K562 (cell line): ENCODE results near the gene CTBS. TPM values are rescaled to one million over a fixed set of nuclear protein-coding genes. Genes with fewer than 3 reads are reported as not detected.

Experiments
- BACH1 ChIP-seq: fragments of 200-800 bp; sonication (Bioruptor generic); IDR thresholded peaks from 2 replicates; pipeline ENCODE4 v1.6.1; 2016; ENCODE audit warnings: missing genetic modification characterization, missing compliant biosample characterization
- CBX1 ChIP-seq: sonication (generic); IDR thresholded peaks from 2 replicates; pipeline ENCODE4 v1.6.1; 2016; ENCODE audit warnings: antibody characterized with exemption, low read depth, mild to moderate bottlenecking
- CBX3 ChIP-seq, 2 experiments: IDR thresholded peaks; 1 replicate in 1 of 2; 2 replicates in 1 of 2; pipeline ENCODE4 v1.6.1; 2012; ENCODE audit warnings: inconsistent platforms in 2 of 2, low read length in 2 of 2, borderline replicate concordance in 1 of 2, control low read depth in 1 of 2
- DPF2 ChIP-seq: fragments of 450-650 bp; IDR thresholded peaks from 2 replicates; pipeline ENCODE4 v1.6.1; 2016
- FOXA1 ChIP-seq: fragments of 450-650 bp; IDR thresholded peaks from 2 replicates; pipeline ENCODE4 v1.6.1; 2016; ENCODE audit warnings: mild to moderate bottlenecking, borderline replicate concordance
- FOXK2 ChIP-seq, 2 experiments: fragments of 450-650 bp; IDR thresholded peaks in 1 of 2; conservative IDR thresholded peaks in 1 of 2; 2 replicates each; pipeline ENCODE4 v1.6.1; 2016; ENCODE audit warnings: low read depth in 2 of 2, mild to moderate bottlenecking in 1 of 2
- GTF2A2 ChIP-seq: IDR thresholded peaks from 2 replicates; pipeline ENCODE4 v1.6.1; 2016; ENCODE audit warnings: mild to moderate bottlenecking, missing genetic modification characterization, missing compliant biosample characterization
- ILK ChIP-seq: fragments of 450-650 bp; IDR thresholded peaks from 2 replicates; pipeline ENCODE4 v1.6.1; 2016; ENCODE audit warnings: missing genetic modification characterization, low read depth, mild to moderate bottlenecking, missing compliant biosample characterization, moderate library complexity, borderline replicate concordance
- KAT8 ChIP-seq: fragments of 450-650 bp; IDR thresholded peaks from 2 replicates; pipeline ENCODE4 v1.6.1; 2016; ENCODE audit warnings: low read depth, mild to moderate bottlenecking
- NR4A1 ChIP-seq, 2 experiments: fragments of 250-450 bp in 1 of 2; fragments of 450-650 bp in 1 of 2; sonication (Bioruptor Pico) in 1 of 2; IDR thresholded peaks; 2 replicates each; pipeline versions ENCODE4 v1.4.0 to v1.6.1; 2016 to 2020; ENCODE audit warnings: mild to moderate bottlenecking in 2 of 2, missing compliant biosample characterization in 1 of 2, missing genetic modification characterization in 1 of 2, moderate library complexity in 1 of 2
- NRF1 ChIP-seq, 2 experiments: fragments of 450-650 bp; IDR thresholded peaks in 1 of 2; conservative IDR thresholded peaks in 1 of 2; 2 replicates each; pipeline ENCODE4 v1.6.1; 2014; ENCODE audit warnings: mild to moderate bottlenecking in 2 of 2
- SUPT5H ChIP-seq: fragments of 450-650 bp; IDR thresholded peaks from 2 replicates; pipeline ENCODE4 v1.6.1; 2016
- TEAD1 ChIP-seq, 2 experiments: fragments of 450-650 bp in 1 of 2; sonication (generic) in 1 of 2; formaldehyde crosslinking; IDR thresholded peaks; 2 replicates each; pipeline versions ENCODE4 v1.4.0 to v1.8.0; 2020 to 2022; ENCODE audit warnings: mild to moderate bottlenecking in 2 of 2, missing genetic modification reagents in 1 of 2
- TRIM24 ChIP-seq, 2 experiments: fragments of 450-650 bp; IDR thresholded peaks; 2 replicates each; pipeline ENCODE4 v1.6.1; 2016
- TSHZ1 ChIP-seq: fragments of 250-450 bp; sonication (Bioruptor Pico); IDR thresholded peaks from 2 replicates; pipeline ENCODE4 v1.4.0; 2020; ENCODE audit warnings: mild to moderate bottlenecking, moderate library complexity
- UBTF ChIP-seq, 2 experiments: IDR thresholded peaks; 2 replicates each; pipeline ENCODE4 v1.6.1; 2012; ENCODE audit warnings: improper control_type of control experiment in 2 of 2, low read depth in 2 of 2, low read length in 2 of 2, borderline replicate concordance in 1 of 2
- VEZF1 ChIP-seq: fragments of 200-800 bp; sonication (Bioruptor generic); IDR thresholded peaks from 2 replicates; pipeline ENCODE4 v1.6.1; 2017; ENCODE audit warnings: missing genetic modification characterization, missing compliant biosample characterization
- YBX1 ChIP-seq: fragments of 450-650 bp; IDR thresholded peaks from 2 replicates; pipeline ENCODE4 v1.7.1; 2016; ENCODE audit warnings: mild to moderate bottlenecking
- ZNF354B ChIP-seq: fragments of 250-450 bp; sonication (Bioruptor Pico); IDR thresholded peaks from 2 replicates; pipeline ENCODE4 v1.4.0; 2020
- ZNF699 ChIP-seq: fragments of 250-450 bp; sonication (Bioruptor Pico); IDR thresholded peaks from 2 replicates; pipeline ENCODE4 v1.8.0; 2021; ENCODE audit warnings: mild to moderate bottlenecking, moderate library complexity; ENCODE audit not compliant: insufficient replicate concordance
- ZSCAN32 ChIP-seq: fragments of 450-650 bp; formaldehyde crosslinking; IDR thresholded peaks from 2 replicates; pipeline ENCODE4 v1.4.0; 2020; ENCODE audit warnings: mild to moderate bottlenecking, moderate library complexity
- polyA plus RNA-seq, 8 experiments: library from polyadenylated mRNA; depleted of rRNA in 4 of 8; stranded (reverse) in 5 of 8; unstranded in 3 of 8; fragments of >200 nt; fragmentation: Nextera tagmentation in 2 of 8; fragmentation: Illumina TruSeq in 1 of 8; extraction: Ambion mirVana in 2 of 8; extraction: Trizol in 1 of 8; gene quantifications; 2 replicates each; pipeline versions ENCODE4 v1.2.1 to v1.2.3, GENCODE V29; 2011 to 2014; ENCODE audit warnings: inconsistent platforms in 1 of 8, missing spikeins in 1 of 8
- total RNA-seq, 7 experiments: library from RNA; depleted of rRNA in 6 of 7; stranded (reverse); fragments of >200 nt in 6 of 7; fragmentation: Illumina TruSeq in 2 of 7; extraction: Trizol in 2 of 7; gene quantifications; 2 replicates each; pipeline versions ENCODE4 v1.2.1 to v1.2.3, GENCODE V29; 2011 to 2021; ENCODE audit warnings: low replicate concordance in 1 of 7

CTBS gene
- total and polyA plus RNA-seq, 9 of the 15 experiments (the other 6 are each of a cell fraction or from before 2014, with no cell fraction given) = 3.0 to 19.8 (median 9.9) TPM

- TF ChIP-seq VEZF1 (CRISPR knock-in tag) (peak; percentile 60), ZNF699 (CRISPR knock-in tag) (no peak), DPF2 (no peak), TEAD1 (CRISPR knock-in tag; IDR thresholded peaks at IDR 0.05) (no peak), ZSCAN32 (CRISPR knock-in tag) (no peak), NRF1 (conservative IDR thresholded peaks at IDR 0.05 in 1 of 2, IDR thresholded peaks at IDR 0.05 in 1 of 2) (peak in 1 of 2 experiments; percentile 9; a peak in 2 of 4 replicates), FOXK2 (conservative IDR thresholded peaks at IDR 0.05 in 1 of 2, IDR thresholded peaks at IDR 0.05 in 1 of 2; ENCODE audit: low read depth in 2 of 2) (peak; percentile 93), CBX3 (IDR thresholded peaks at IDR 0.05; ENCODE audit: borderline replicate concordance in 1 of 2, low read length in 2 of 2) (no peak; a peak in 1 of 3 replicates), SUPT5H (peak; percentile 55), ILK (tag) (no peak), BACH1 (tag) (no peak), CBX1 (no peak), KAT8 (no peak), TRIM24 (IDR thresholded peaks at IDR 0.05) (no peak), ZNF354B (CRISPR knock-in tag) (no peak), YBX1 (no peak), FOXA1 (peak; percentile 67; the same call in 1 of the 2 replicates), GTF2A2 (tag) (no peak), TSHZ1 (no peak), NR4A1 (CRISPR knock-in tag; IDR thresholded peaks at IDR 0.05) (no peak), NR4A1 (tag; IDR thresholded peaks at IDR 0.05) (0 out of 2 replicates have a peak, but pooled peaks have one; percentile 60), UBTF (IDR thresholded peaks at IDR 0.05; ENCODE audit: borderline replicate concordance in 1 of 2, low read depth in 2 of 2, low read length in 2 of 2) (no peak)
Observed at GRCh38 chr1:84582802-84583587, 8.8 kb upstream of the CTBS start (continued).
